T-cell (primary cell): ENCODE data around the gene SLC25A41. TPM values are rescaled to one million over a fixed set of nuclear protein-coding genes. Genes with fewer than 3 reads are reported as not detected.
A peak's percentile ranks its signal among the peaks of the same experiment; 100 is the strongest.

Experiments
- ATAC-seq, 4 experiments: fragments of 200-7000 bp in 3 of 4; fragments of 150-1000 bp in 1 of 4; cut with Tn5 transposase; replicated peaks in 1 of 4; 1 replicate in 3 of 4; 2 replicates in 1 of 4; pipeline ENCODE4 v1.10.0; 2021; ENCODE audit warnings: moderate library complexity in 3 of 4, mild to moderate bottlenecking in 2 of 4, moderate number of reproducible peaks in 1 of 4
- CTCF ChIA-PET, 2 donors: fragments of 300-600 bp; sonication (Branson Sonifier 250); formaldehyde crosslinking; loops; one replicate each; lab custom pipeline; 2022; ENCODE audit warnings: antibody characterized with exemption in 2 of 2; lab: Charles Lee
- POLR2A ChIA-PET, 2 donors: fragments of 300-600 bp; sonication (Branson Sonifier 250); formaldehyde crosslinking; loops; one replicate each; lab custom pipeline; 2022; ENCODE audit warnings: antibody characterized with exemption in 2 of 2; lab: Charles Lee
- DNase-seq, 35 experiments: peaks; one replicate each; pipeline versions ENCODE4 v3.0.0 to v3.0.0-alpha.2; 2013 to 2023
- H3K27ac ChIP-seq: one replicate; pipeline ENCODE4 v1.5.1; 2013; ENCODE audit warnings: low read length
- H3K27me3 ChIP-seq, 2 experiments: replicated peaks in 1 of 2; 1 replicate in 1 of 2; 2 replicates in 1 of 2; pipeline versions ENCODE4 v1.6.1 to v1.7.0; 2013; ENCODE audit warnings: low read length in 1 of 2, mixed read lengths in 1 of 2; ENCODE audit not compliant: control insufficient read depth in 2 of 2, insufficient read depth in 2 of 2; ENCODE audit errors: extremely low read depth in 1 of 2
- H3K36me3 ChIP-seq, 2 donors: 1 replicate in 1 of 2; 2 replicates in 1 of 2; pipeline versions ENCODE4 v1.6.1 to v1.7.0; 2013; ENCODE audit warnings: low read length in 1 of 2; ENCODE audit not compliant: control insufficient read depth in 2 of 2, insufficient read depth in 1 of 2; ENCODE audit errors: extremely low read depth in 1 of 2
- H3K4me1 ChIP-seq, 2 experiments: 1 replicate in 1 of 2; 2 replicates in 1 of 2; pipeline versions ENCODE4 v1.6.1 to v1.7.0; 2013; ENCODE audit warnings: low read length in 2 of 2, mixed read lengths in 1 of 2; ENCODE audit not compliant: insufficient read depth in 2 of 2, control insufficient read depth in 1 of 2; ENCODE audit errors: extremely low read depth in 1 of 2
- H3K4me3 ChIP-seq, 2 donors: 1 replicate in 1 of 2; 2 replicates in 1 of 2; pipeline versions ENCODE4 v1.5.1 to v1.7.0; 2013; ENCODE audit warnings: mild to moderate bottlenecking in 2 of 2, low read length in 1 of 2, moderate library complexity in 1 of 2; ENCODE audit not compliant: control insufficient read depth in 1 of 2; ENCODE audit errors: extremely low read depth in 1 of 2
- H3K9me3 ChIP-seq: 2 replicates; pipeline ENCODE4 v1.7.0; 2013
- H3K27ac Mint-ChIP-seq, 2 donors: one replicate each; pipeline ENCODE4 v1.8.0; 2020 to 2021; ENCODE audit warnings: mild to moderate bottlenecking in 2 of 2, mixed read lengths in 2 of 2
- H3K27me3 Mint-ChIP-seq, 2 donors: one replicate each; pipeline ENCODE4 v1.8.0; 2021 to 2022; ENCODE audit warnings: mixed read lengths in 2 of 2
- H3K36me3 Mint-ChIP-seq: one replicate; pipeline ENCODE4 v1.8.0; 2021; ENCODE audit warnings: mixed read lengths
- H3K4me1 Mint-ChIP-seq, 3 donors: one replicate each; pipeline ENCODE4 v1.8.0; 2020 to 2022; ENCODE audit warnings: mixed read lengths in 3 of 3, mild to moderate bottlenecking in 1 of 3
- H3K4me3 Mint-ChIP-seq, 3 donors: one replicate each; pipeline ENCODE4 v1.8.0; 2020 to 2022; ENCODE audit warnings: mild to moderate bottlenecking in 3 of 3, mixed read lengths in 3 of 3, moderate library complexity in 3 of 3
- H3K9me3 Mint-ChIP-seq, 3 donors: one replicate each; pipeline ENCODE4 v1.8.0; 2020 to 2022; ENCODE audit warnings: mixed read lengths in 3 of 3
- WGBS: methylation state at CpG from one replicate; pipeline ENCODE4 v1.1.5; 2013; ENCODE audit warnings: missing lambda C conversion rate; ENCODE audit not compliant: insufficient coverage; 5-methylcytosine and 5-hydroxymethylcytosine counted together
- total RNA-seq, 35 experiments: library from RNA in 6 of 35; stranded (reverse) in 6 of 35; fragments of 120-200 nt in 1 of 35; gene quantifications; one replicate each; pipeline versions ENCODE4 v1.2.1 to v1.2.4 and lab custom pipeline; 2013 to 2026

Gene SLC25A41
- total RNA-seq, 5 donors from 2014 or later (not counting 1 experiment from before 2014, with no cell fraction given) = 0.33 to 0.35 (median 0.33) TPM; not detected in 2

- POLR2A ChIA-PET = no interaction called here
- no peaks in the 10 kb centered on the region for H3K27me3 Mint-ChIP-seq
- DNase-seq (no peak), ATAC-seq (no peak)
- no peaks in the 10 kb centered on the region for H3K36me3 Mint-ChIP-seq
- Histone ChIP-seq H3K27me3 (no peaks in the 10 kb centered on the region), H3K9me3 (no peaks in the 10 kb centered on the region), H3K4me3 (peak overlapping the region in 1 of 2 donors; percentile 9), H3K36me3 (peaks cover 20 to 41% of the 10 kb centered on the region in 2 donors), H3K27ac (peak overlapping the region; percentile 59), H3K4me1 (peaks cover 14 to 57% of the 10 kb centered on the region in 2 experiments)
- no peaks in the 10 kb centered on the region for H3K9me3 Mint-ChIP-seq
- CTCF ChIA-PET = interaction anchor here in 1 of 2 donors (2.0 kb wide), 1 partner anchor 23 kb away, joined by 6 read pairs; no protein-coding TSS in a partner anchor
- peak overlapping the region; percentile 97 to 100 for H3K27ac Mint-ChIP-seq
- H3K4me1 Mint-ChIP-seq = peaks cover 43 to 45% (median 44%) of the 10 kb centered on the region in 3 donors
- 58% methylated on average over 2 of the region's 7 CpGs for WGBS
- H3K4me3 Mint-ChIP-seq = peak overlapping the region; percentile 81 to 97 (median 93)
Observed at GRCh38 chr19:6479836-6480398, 46.4 kb upstream of the SLC25A41 start.

- no peaks in the 10 kb centered on the region for H3K27me3 ChIP-seq
- H3K4me3 ChIP-seq = no peak overlapping the region
- H3K27ac ChIP-seq = peak overlapping the region; percentile 59
- peaks cover 23 to 46% of the 10 kb centered on the region in 2 donors for H3K36me3 ChIP-seq
- ChIA-PET POLR2A (no interaction called here), CTCF (no interaction called here)
- no peaks in the 10 kb centered on the region for H3K27me3 Mint-ChIP-seq
- H3K9me3 ChIP-seq = no peaks in the 10 kb centered on the region
- peaks cover 14 to 57% of the 10 kb centered on the region in 2 experiments for H3K4me1 ChIP-seq
- no peaks in the 10 kb centered on the region for H3K9me3 Mint-ChIP-seq
- 94% methylated on average over 9 of the region's 13 CpGs for WGBS
- no peak overlapping the region for H3K4me3 Mint-ChIP-seq
- no peak for DNase-seq
- no peak overlapping the region for H3K27ac Mint-ChIP-seq
- H3K4me1 Mint-ChIP-seq = peaks cover 41 to 45% (median 42%) of the 10 kb centered on the region in 3 donors
- no peak for ATAC-seq
- H3K36me3 Mint-ChIP-seq = peaks cover 5% of the 10 kb centered on the region
Observed at GRCh38 chr19:6478815-6479214, 45.3 kb upstream of the SLC25A41 start.

- ChIA-PET CTCF (no interaction called here), POLR2A (no interaction called here)
- Mint-ChIP-seq H3K36me3 (peaks cover 7% of the 10 kb centered on the region), H3K9me3 (no peaks in the 10 kb centered on the region), H3K27ac (no peak overlapping the region), H3K4me3 (no peak overlapping the region), H3K4me1 (peaks cover 23 to 30% (median 27%) of the 10 kb centered on the region in 3 donors), H3K27me3 (no peaks in the 10 kb centered on the region)
- ATAC-seq (no peak), DNase-seq (no peak)
- Histone ChIP-seq H3K9me3 (no peaks in the 10 kb centered on the region), H3K27me3 (no peaks in the 10 kb centered on the region), H3K36me3 (peaks cover 23 to 55% of the 10 kb centered on the region in 2 donors), H3K4me3 (no peak overlapping the region), H3K4me1 (peaks cover 11 to 48% of the 10 kb centered on the region in 2 experiments), H3K27ac (no peak overlapping the region)
- 98% methylated on average over 13 of the region's 29 CpGs for WGBS
Observed at GRCh38 chr19:6476896-6477431, 43.4 kb upstream of the SLC25A41 start.

GRCh38 chr19:6476155-6476895, 42.8 kb upstream of the SLC25A41 start:
- H3K4me3 ChIP-seq = no peak overlapping the region
- POLR2A ChIA-PET = no interaction called here
- H3K36me3 Mint-ChIP-seq = peaks cover 7% of the 10 kb centered on the region

GRCh38 chr19:6475321-6476108, 42.0 kb upstream of the SLC25A41 start:
- peaks cover 7% of the 10 kb centered on the region for H3K36me3 Mint-ChIP-seq
- no peak overlapping the region for H3K4me3 Mint-ChIP-seq
- 94% methylated on average over 47 of the region's 52 CpGs for WGBS
- ATAC-seq (no peak), DNase-seq (no peak)
- H3K9me3 Mint-ChIP-seq = no peaks in the 10 kb centered on the region
- ChIA-PET CTCF (no interaction called here), POLR2A (no interaction called here)
- peaks cover 7 to 38% of the 10 kb centered on the region in 2 experiments for H3K4me1 ChIP-seq
- no peak overlapping the region for H3K27ac Mint-ChIP-seq
- no peak overlapping the region for H3K4me3 ChIP-seq
- H3K4me1 Mint-ChIP-seq = peaks cover 9 to 16% (median 14%) of the 10 kb centered on the region in 3 donors
- no peaks in the 10 kb centered on the region for H3K27me3 Mint-ChIP-seq
- no peaks in the 10 kb centered on the region for H3K27me3 ChIP-seq
- no peak overlapping the region for H3K27ac ChIP-seq
- peaks cover 27 to 66% of the 10 kb centered on the region in 2 donors for H3K36me3 ChIP-seq
- no peaks in the 10 kb centered on the region for H3K9me3 ChIP-seq

More at GRCh38 chr19:6476155-6476895, 42.8 kb upstream of the SLC25A41 start:
- DNase-seq (peak; percentile 31 to 77 (median 60)), ATAC-seq (peak; percentile 66 to 89 (median 69))
- WGBS = 91% methylated on average over 24 of the region's 33 CpGs
- peaks cover 25 to 60% of the 10 kb centered on the region in 2 donors for H3K36me3 ChIP-seq
- H3K9me3 ChIP-seq = no peaks in the 10 kb centered on the region
- CTCF ChIA-PET = no interaction called here
- H3K27me3 ChIP-seq = no peaks in the 10 kb centered on the region
- no peaks in the 10 kb centered on the region for H3K27me3 Mint-ChIP-seq
- H3K4me3 Mint-ChIP-seq = no peak overlapping the region
- H3K4me1 ChIP-seq = peaks cover 11 to 44% of the 10 kb centered on the region in 2 experiments
- no peaks in the 10 kb centered on the region for H3K9me3 Mint-ChIP-seq
- H3K27ac ChIP-seq = no peak overlapping the region
- H3K4me1 Mint-ChIP-seq = peaks cover 17 to 24% (median 21%) of the 10 kb centered on the region in 3 donors
- peak overlapping the region in 1 of 2 donors; percentile 48 for H3K27ac Mint-ChIP-seq

- DNase-seq = no peak
- Mint-ChIP-seq H3K4me1 (peaks cover 0 to 4% (median 0%) of the 10 kb centered on the region in 3 donors), H3K9me3 (no peaks in the 10 kb centered on the region), H3K36me3 (peaks cover 15% of the 10 kb centered on the region), H3K4me3 (no peak overlapping the region), H3K27ac (no peak overlapping the region), H3K27me3 (no peaks in the 10 kb centered on the region)
- ChIA-PET POLR2A (no interaction called here), CTCF (no interaction called here)
- no peaks in the 10 kb centered on the region for H3K27me3 ChIP-seq
- ATAC-seq = no peak
- peaks cover 31 to 69% of the 10 kb centered on the region in 2 donors for H3K36me3 ChIP-seq
- no peak overlapping the region for H3K27ac ChIP-seq
- H3K4me1 ChIP-seq = peaks cover 0 to 19% of the 10 kb centered on the region in 2 experiments
- 93% methylated on average over 3 of the region's 9 CpGs for WGBS
- H3K9me3 ChIP-seq = no peaks in the 10 kb centered on the region
- H3K4me3 ChIP-seq = no peak overlapping the region
Observed at GRCh38 chr19:6473647-6474046, 40.1 kb upstream of the SLC25A41 start.
